ENCODE measurements around the gene AUTS2. TPM values are rescaled to one million over a fixed set of nuclear protein-coding genes. Genes with fewer than 3 reads are reported as not detected.

AUTS2 gene
- total RNA-seq, 1 experiment from 2014 or later: 256 TPM

GRCh38 chr7:70774950-70775527 is 1176.8 kb downstream of the AUTS2 start:
- peaks cover 29 to 99% (median 96%) of the 10 kb centered on the region in 3 experiments; a peak in 6 of 7 replicates for H3K36me3 Mint-ChIP-seq (ENCODE audit: insufficient read depth in 1 of 3, low read depth in 3 of 3)
- no peak overlapping the region for H3K23ac ChIP-seq (ENCODE audit: insufficient read length, low read depth, low read length)

More at GRCh38 chr7:70774950-70775527, 1176.8 kb downstream of the AUTS2 start:
- Histone ChIP-seq H3K23me2 (ENCODE audit: insufficient read length, low read depth, low read length, poor library complexity, severe bottlenecking) (no peaks in the 10 kb centered on the region), H2BK120ac (ENCODE audit: low read depth, low read length, poor library complexity, severe bottlenecking) (no peak overlapping the region), H2BK15ac (ENCODE audit: low read depth, low read length) (no peak overlapping the region), H4K8ac (replicated peaks; ENCODE audit: insufficient read length, low read depth, low read length) (no peak overlapping the region), H3K9me3 (ENCODE audit: control insufficient read depth, low read depth, low read length) (no peaks in the 10 kb centered on the region), H3K27ac (ENCODE audit: insufficient read length, low read depth, low read length) (no peak overlapping the region), H3K79me1 (ENCODE audit: insufficient read depth, low read depth, low read length, poor library complexity, severe bottlenecking) (peaks cover 3% of the 10 kb centered on the region), H3K18ac (ENCODE audit: insufficient read length, low read depth, low read length) (no peak overlapping the region), H4K20me1 (ENCODE audit: control insufficient read depth, insufficient read depth, insufficient read length) (no peaks in the 10 kb centered on the region), H3K79me2 (ENCODE audit: insufficient read depth, low read length) (no peaks in the 10 kb centered on the region), H2BK20ac (ENCODE audit: low read depth, low read length, poor library complexity, severe bottlenecking) (no peak overlapping the region), H3K27me3 (ENCODE audit: insufficient read depth, low read length) (no peaks in the 10 kb centered on the region), H3K14ac (ENCODE audit: insufficient read depth, low read length) (no peak overlapping the region), H3K9ac (ENCODE audit: extremely low read depth, insufficient read length, low read length) (no peak overlapping the region), H2AK5ac (ENCODE audit: insufficient read length, low read length) (no peak overlapping the region), H2AFZ (ENCODE audit: low read length) (no peak overlapping the region), H3K4me2 (ENCODE audit: insufficient read depth, insufficient read length, low read length) (no peak overlapping the region), H4K5ac (ENCODE audit: insufficient read length, low read depth, low read length) (no peak overlapping the region), H3K4me1 (ENCODE audit: insufficient read depth, low read length) (peaks cover 5% of the 10 kb centered on the region; the same call in 1 of the 2 replicates), H3K56ac (ENCODE audit: insufficient read length, low read depth, low read length) (no peak overlapping the region), H3K4ac (ENCODE audit: low read depth, low read length) (no peak overlapping the region), H3T11ph (ENCODE audit: low read length) (no peak overlapping the region), H4K91ac (ENCODE audit: insufficient read length, low read depth, low read length) (no peak overlapping the region), H2BK5ac (ENCODE audit: insufficient read length, low read length) (no peak overlapping the region), H2BK12ac (ENCODE audit: insufficient read length, low read depth, low read length) (no peak overlapping the region)
- H3K9me3 Mint-ChIP-seq: no peaks in the 10 kb centered on the region
- WGBS (ENCODE audit: extremely low coverage, insufficient read length, low lambda C conversion rate): no CpG with 5 or more reads among the region's 3 CpGs
- H3K27me3 Mint-ChIP-seq (ENCODE audit: low read depth): no peaks in the 10 kb centered on the region; the same call in 1 of the 2 replicates
- H3K4me3 Mint-ChIP-seq: no peak overlapping the region
- peaks cover 31 to 50% of the 10 kb centered on the region in 2 experiments for H3K4me1 Mint-ChIP-seq
- DNase-seq: no peak
- H3K27ac Mint-ChIP-seq: peak overlapping the region in 1 of 3 experiments; percentile 14; a peak in 2 of 7 replicates
- no peak for TF ChIP-seq CTCF (conservative IDR thresholded peaks at IDR 0.05)

Measured in H9 (cell line).